Muscle of leg (tissue), 11 donors: Measurements from ENCODE around the gene REX1BD. TPM values are rescaled to one million over a fixed set of nuclear protein-coding genes. Genes with fewer than 3 reads are reported as not detected.
"Not testable (repeated sequence)": the region's sequence is repeated elsewhere in the genome, so short reads cannot be mapped to it uniquely, and the experiment has no call there.

Experiments
- DNase-seq: peaks from one replicate; pipeline ENCODE4 v3.0.0; 2013
- H3K27ac ChIP-seq: one replicate; pipeline ENCODE4 v1.5.1; 2013; ENCODE audit warnings: mild to moderate bottlenecking, low read length, control low read depth
- H3K27me3 ChIP-seq: one replicate; pipeline ENCODE4 v1.6.1; 2013; ENCODE audit warnings: low read length; ENCODE audit not compliant: control insufficient read depth, insufficient read depth
- H3K36me3 ChIP-seq: one replicate; pipeline ENCODE4 v1.6.1; 2013; ENCODE audit warnings: low read length; ENCODE audit not compliant: control insufficient read depth, insufficient read depth
- H3K4me1 ChIP-seq: one replicate; pipeline ENCODE4 v1.6.1; 2013; ENCODE audit warnings: low read length; ENCODE audit not compliant: control insufficient read depth, insufficient read depth
- H3K4me3 ChIP-seq: one replicate; pipeline ENCODE4 v1.5.1; 2013; ENCODE audit warnings: low read length, control low read depth
- H3K9me3 ChIP-seq: replicated peaks from 2 replicates; pipeline ENCODE4 v1.6.1; 2013; ENCODE audit warnings: low read depth, low read length; ENCODE audit not compliant: control insufficient read depth
- WGBS: methylation state at CpG from one replicate; pipeline ENCODE4 v1.1.5; 2013; ENCODE audit warnings: missing lambda C conversion rate; ENCODE audit not compliant: insufficient coverage; 5-methylcytosine and 5-hydroxymethylcytosine counted together
- polyA plus RNA-seq, 8 donors: library from polyadenylated mRNA; unstranded; fragments of 120-200 nt; gene quantifications; one replicate each; pipeline versions ENCODE4 v1.2.1 to v1.2.3, GENCODE V29; 2013; ENCODE audit warnings: inconsistent platforms in 1 of 8, low replicate concordance in 1 of 8; ENCODE audit not compliant: insufficient read length in 8 of 8, insufficient read depth in 1 of 8
- total RNA-seq: library from RNA; stranded (reverse); fragments of 120-200 nt; gene quantifications from one replicate; pipeline ENCODE4 v1.2.4, GENCODE V29; 2013

REX1BD gene
- total and polyA plus RNA-seq, 9 donors, result 27.4 to 61.5 (median 38.4) TPM

DNA sequence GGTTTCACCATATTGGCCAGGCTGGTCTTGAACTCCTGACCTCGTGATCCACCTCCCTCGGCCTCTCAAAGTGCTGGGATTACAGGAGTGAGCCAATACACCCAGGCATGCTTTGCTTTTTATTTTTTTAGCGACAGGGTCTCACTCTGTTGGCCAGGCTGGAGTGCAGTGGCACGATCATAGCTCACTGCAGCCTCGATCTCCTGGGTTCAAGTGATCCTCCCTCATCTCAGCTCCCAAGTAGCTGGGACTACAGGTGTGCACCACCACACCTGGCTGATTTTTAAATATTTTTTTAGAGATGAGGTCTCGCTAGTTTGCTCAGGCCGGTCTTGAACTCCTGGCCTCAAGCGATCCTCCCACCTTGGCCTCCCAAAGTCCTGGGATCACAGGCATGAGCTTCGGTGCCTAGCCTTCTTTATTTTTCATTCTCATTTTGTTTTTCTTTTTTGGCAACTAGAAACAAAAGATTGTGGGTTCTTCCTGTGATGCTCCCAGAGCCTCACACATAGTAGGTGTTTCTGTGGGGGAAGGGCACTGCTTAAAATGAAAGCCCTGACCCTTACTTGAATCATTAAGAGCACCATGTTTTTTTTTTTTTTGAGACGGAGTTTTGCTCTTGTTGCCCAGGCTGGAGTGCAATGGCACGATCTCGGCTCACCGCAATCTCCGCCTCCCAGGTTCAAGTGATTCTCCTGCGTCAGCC, 12.2 kb downstream of the REX1BD start:
- peaks cover 82% of the 10 kb centered on the region for H3K27me3 ChIP-seq

GRCh38 chr19:18601875-18602274, 13.3 kb downstream of the REX1BD start:
- H3K27me3 ChIP-seq, result peaks cover 79% of the 10 kb centered on the region
- no peak overlapping the region for H3K4me3 ChIP-seq
- no peak overlapping the region for H3K27ac ChIP-seq
- H3K36me3 ChIP-seq, result no peaks in the 10 kb centered on the region
- DNase-seq, result no peak
- WGBS, result 78% methylated on average over 1 of the region's 4 CpGs
- no peaks in the 10 kb centered on the region for H3K9me3 ChIP-seq
- peaks cover 37% of the 10 kb centered on the region for H3K4me1 ChIP-seq

More for the DNA sequence above, 12.2 kb downstream of the REX1BD start:
- H3K9me3 ChIP-seq, H3K27ac ChIP-seq, DNase-seq, H3K4me3 ChIP-seq, H3K36me3 ChIP-seq: not testable (repeated sequence)
- 90% methylated on average over 10 of the region's 15 CpGs for WGBS
- H3K4me1 ChIP-seq, result peaks cover 38% of the 10 kb centered on the region

- Histone ChIP-seq H3K4me1 (peaks cover 41% of the 10 kb centered on the region), H3K27ac (no peak overlapping the region), H3K4me3 (no peak overlapping the region), H3K27me3 (peaks cover 81% of the 10 kb centered on the region), H3K9me3 (no peaks in the 10 kb centered on the region), H3K36me3 (no peaks in the 10 kb centered on the region)
- DNase-seq, result no peak
- WGBS, result 6% methylated on average over 31 of the region's 32 CpGs
These were observed 14.8 kb downstream of the REX1BD start for GRCh38 chr19:18603255-18603957.

DNA sequence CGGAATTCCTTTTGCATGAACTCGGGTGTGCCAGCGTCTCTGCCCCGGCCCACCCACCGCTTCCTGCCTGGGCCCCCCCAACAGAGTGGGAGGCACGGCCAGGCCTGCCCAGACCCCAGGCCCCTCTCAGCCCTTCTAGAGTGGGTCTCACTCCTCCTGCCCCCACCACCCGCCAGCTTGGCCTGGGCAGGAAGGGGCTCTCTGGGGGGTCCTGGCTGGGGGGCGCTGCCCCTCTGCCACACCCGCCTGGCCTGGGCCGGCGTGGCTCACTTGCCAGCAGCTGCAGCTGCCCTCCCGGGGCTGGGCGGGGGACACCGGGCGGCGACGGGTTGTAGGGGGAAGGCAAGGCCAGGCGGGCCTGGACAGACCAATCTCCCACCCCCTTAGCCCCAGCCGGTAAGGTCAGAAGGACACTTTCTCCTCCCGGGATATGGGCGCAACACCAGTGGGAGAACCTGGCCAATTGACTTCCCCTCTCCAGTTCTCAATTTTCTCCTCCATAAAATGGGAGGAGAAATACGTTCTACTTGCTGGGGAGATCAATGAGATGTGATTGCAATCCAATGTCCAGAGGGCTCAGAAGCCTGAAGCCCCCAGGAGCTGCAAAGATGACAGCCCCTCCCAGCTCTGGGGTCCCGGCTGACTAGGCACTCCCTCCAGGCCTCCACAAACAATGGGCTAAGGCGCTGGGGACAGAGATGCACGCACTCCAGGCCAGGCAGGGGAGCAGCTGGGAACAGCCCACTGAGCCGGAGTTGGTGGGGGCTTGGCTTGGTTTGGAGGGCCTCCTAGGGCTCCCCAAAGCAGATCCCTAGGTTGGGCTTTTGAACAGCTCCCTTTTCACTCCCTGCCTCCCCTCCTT, 15.6 kb downstream of the REX1BD start:
- DNase-seq, result no peak
- H3K36me3 ChIP-seq, result no peaks in the 10 kb centered on the region
- peaks cover 36% of the 10 kb centered on the region for H3K4me1 ChIP-seq
- H3K27me3 ChIP-seq, result peaks cover 82% of the 10 kb centered on the region
- H3K9me3 ChIP-seq, result no peaks in the 10 kb centered on the region
- 4% methylated on average over 8 of the region's 26 CpGs for WGBS
- no peak overlapping the region for H3K4me3 ChIP-seq
- H3K27ac ChIP-seq, result no peak overlapping the region

DNA sequence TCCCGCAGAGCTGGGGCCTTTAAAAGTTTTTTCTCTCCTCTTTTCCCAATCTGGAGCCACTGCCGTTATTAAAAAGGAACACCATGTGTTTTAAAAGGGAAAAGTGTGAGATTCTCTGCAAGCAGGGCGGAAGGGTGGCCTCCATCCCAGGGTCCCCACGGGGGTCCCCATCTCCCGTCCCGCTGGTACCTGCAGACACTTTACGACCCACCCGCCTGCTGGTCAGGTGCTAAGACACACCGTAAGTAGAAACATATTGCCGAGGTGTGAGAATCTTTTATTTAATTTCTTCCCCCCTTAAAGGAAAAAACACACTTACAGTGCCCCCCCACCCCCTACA, 16.2 kb downstream of the REX1BD start:
- Histone ChIP-seq H3K9me3 (no peaks in the 10 kb centered on the region), H3K27ac (no peak overlapping the region), H3K27me3 (peaks cover 82% of the 10 kb centered on the region), H3K4me1 (peaks cover 36% of the 10 kb centered on the region), H3K4me3 (no peak overlapping the region), H3K36me3 (no peaks in the 10 kb centered on the region)
- DNase-seq, result no peak
- WGBS, result no CpG with 5 or more reads among the region's 10 CpGs

DNA sequence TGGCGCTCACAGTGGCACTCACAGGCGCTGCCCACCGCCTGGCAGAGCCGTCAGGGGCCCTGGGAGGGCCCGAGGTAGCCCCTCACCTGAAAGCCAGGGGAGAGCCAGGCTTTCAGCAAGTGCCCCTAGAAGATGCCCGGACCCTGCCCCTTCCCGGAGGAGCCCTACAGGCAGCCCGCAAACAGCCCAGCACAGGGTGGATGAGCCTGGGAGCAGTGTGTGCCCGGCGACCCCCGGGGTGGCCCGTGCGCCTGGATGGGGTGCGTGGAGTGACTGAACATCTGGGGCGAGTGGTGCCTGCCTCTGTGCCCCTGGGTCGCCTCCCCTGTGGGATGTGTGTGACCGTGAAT, 16.6 kb downstream of the REX1BD start:
- Histone ChIP-seq H3K27ac (no peak overlapping the region), H3K27me3 (peaks cover 85% of the 10 kb centered on the region), H3K4me3 (no peak overlapping the region), H3K4me1 (peaks cover 36% of the 10 kb centered on the region), H3K9me3 (no peaks in the 10 kb centered on the region), H3K36me3 (no peaks in the 10 kb centered on the region)
- WGBS, result 13% methylated on average over 17 of the region's 17 CpGs
- no peak for DNase-seq

DNA sequence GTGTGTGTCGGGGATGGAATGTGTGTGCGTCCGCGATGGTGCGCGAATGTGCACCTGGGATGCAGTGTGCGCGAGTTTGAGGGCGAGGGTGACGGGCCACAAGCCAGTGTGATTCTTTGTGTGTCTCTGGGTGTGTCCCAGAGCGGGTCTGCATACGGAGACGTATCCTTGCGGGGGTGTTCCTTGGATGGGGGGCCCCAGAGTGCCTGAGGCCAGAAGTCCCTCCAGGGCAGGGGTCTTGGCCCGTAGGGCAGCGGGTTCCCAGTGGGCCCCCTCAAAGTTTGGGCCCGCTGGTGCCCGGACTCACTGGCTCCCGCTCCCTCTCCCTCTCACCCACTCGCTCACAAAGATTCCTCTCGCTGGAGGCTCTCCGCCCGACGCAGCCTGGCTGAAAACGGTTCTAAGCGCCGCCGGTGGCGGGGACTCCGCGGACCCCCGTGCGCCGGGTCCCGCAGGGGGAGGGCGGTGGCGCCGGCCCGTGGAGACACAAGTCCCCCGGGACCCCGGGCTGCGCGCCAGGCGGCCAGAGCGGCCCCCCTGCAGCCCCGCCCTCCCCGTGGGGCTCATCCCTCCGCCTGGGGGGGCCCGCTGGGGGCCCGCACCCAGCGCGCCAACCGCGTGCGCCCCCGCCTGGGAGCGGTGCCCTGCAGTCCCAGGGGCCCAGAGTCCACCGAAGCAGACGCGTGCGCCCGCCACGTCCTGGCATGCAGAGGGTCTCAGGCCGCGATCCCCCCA, 17.1 kb downstream of the REX1BD start:
- Histone ChIP-seq H3K27me3 (peaks cover 89% of the 10 kb centered on the region), H3K9me3 (no peaks in the 10 kb centered on the region), H3K36me3 (no peaks in the 10 kb centered on the region), H3K4me3 (peak overlapping the region; percentile 22), H3K27ac (no peak overlapping the region), H3K4me1 (peaks cover 36% of the 10 kb centered on the region)
- 4% methylated on average over 60 of the region's 65 CpGs for WGBS
- no peak for DNase-seq

- peaks cover 93% of the 10 kb centered on the region for H3K27me3 ChIP-seq
- H3K36me3 ChIP-seq, result no peaks in the 10 kb centered on the region
- H3K27ac ChIP-seq, result no peak within 1 kb of the TSS
- DNase-seq, result no peak
- 1% methylated on average over 82 of the region's 116 CpGs for WGBS
- H3K9me3 ChIP-seq, result no peaks in the 10 kb centered on the region
- H3K4me3 ChIP-seq, result peak within 1 kb of the TSS; percentile 37
- H3K4me1 ChIP-seq, result peaks cover 43% of the 10 kb centered on the region
These were observed 18.0 kb downstream of the REX1BD start, which contains the start of gene CRLF1 for GRCh38 chr19:18606281-18607225. CRLF1 (minus strand) TSS chr19:18606799; CDS start chr19:18606656, 143 bp downstream.
